Measurements from ENCODE around the gene LIAS. TPM values are rescaled to one million over a fixed set of nuclear protein-coding genes. Genes with fewer than 3 reads are reported as not detected.
"Not testable (repeated sequence)": the region's sequence is repeated elsewhere in the genome, so short reads cannot be mapped to it uniquely, and the experiment has no call there.

Gene LIAS
- total and polyA plus RNA-seq, 4 donors: 8.6 to 26.7 (median 12.5) TPM

DNA sequence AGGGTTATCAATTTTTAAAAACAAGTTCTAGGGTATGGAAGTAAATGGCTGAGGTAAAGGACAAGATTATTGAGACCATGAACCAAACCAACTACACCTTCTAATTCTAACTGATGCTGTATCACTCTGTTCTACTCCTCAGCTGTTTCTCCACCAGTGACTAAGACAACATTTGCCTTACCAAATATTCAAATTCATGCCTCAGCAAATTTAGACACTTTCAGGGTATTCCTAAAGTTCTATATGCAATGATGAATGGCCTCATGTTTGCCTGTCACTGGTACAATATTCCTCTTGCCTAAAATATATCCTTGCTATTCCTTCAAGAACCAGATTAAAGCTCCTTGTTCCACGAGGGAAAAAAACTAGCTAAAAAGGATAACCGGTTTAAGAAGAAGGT is 5.1 kb upstream of the LIAS start:
- Histone ChIP-seq H3K36me3 (ENCODE audit: control insufficient read depth in 4 of 4, insufficient read depth in 4 of 4, low read length in 4 of 4) (peaks cover 25 to 52% (median 39%) of the 10 kb centered on the region in 4 donors), H3K9ac (ENCODE audit: insufficient read depth in 1 of 2, low read length in 2 of 2) (no peak overlapping the region), H3K27me3 (ENCODE audit: control insufficient read depth in 3 of 3, insufficient read depth in 3 of 3, low read length in 2 of 3) (no peaks in the 10 kb centered on the region), H3K4me3 (no peak overlapping the region), H3K27ac (ENCODE audit: low read depth in 1 of 2, low read length in 1 of 2) (no peak overlapping the region), H3K9me3 (ENCODE audit: control insufficient read depth in 4 of 4, insufficient read depth in 3 of 4, low read length in 3 of 4) (no peaks in the 10 kb centered on the region), H3K4me1 (ENCODE audit: control insufficient read depth in 5 of 5, insufficient read depth in 5 of 5, low read length in 5 of 5) (peaks cover 0 to 15% (median 8%) of the 10 kb centered on the region in 5 donors)
- DNase-seq (no peak), ATAC-seq (ENCODE audit: insufficient read depth, low FRiP score) (no peak)
- WGBS, 2 donors: 84 to 93% methylated on average over 2 of the region's 2 CpGs
- TF ChIP-seq, protein P1, sequence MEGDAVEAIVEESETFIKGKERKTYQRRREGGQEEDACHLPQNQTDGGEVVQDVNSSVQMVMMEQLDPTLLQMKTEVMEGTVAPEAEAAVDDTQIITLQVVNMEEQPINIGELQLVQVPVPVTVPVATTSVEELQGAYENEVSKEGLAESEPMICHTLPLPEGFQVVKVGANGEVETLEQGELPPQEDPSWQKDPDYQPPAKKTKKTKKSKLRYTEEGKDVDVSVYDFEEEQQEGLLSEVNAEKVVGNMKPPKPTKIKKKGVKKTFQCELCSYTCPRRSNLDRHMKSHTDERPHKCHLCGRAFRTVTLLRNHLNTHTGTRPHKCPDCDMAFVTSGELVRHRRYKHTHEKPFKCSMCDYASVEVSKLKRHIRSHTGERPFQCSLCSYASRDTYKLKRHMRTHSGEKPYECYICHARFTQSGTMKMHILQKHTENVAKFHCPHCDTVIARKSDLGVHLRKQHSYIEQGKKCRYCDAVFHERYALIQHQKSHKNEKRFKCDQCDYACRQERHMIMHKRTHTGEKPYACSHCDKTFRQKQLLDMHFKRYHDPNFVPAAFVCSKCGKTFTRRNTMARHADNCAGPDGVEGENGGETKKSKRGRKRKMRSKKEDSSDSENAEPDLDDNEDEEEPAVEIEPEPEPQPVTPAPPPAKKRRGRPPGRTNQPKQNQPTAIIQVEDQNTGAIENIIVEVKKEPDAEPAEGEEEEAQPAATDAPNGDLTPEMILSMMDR (IDR thresholded peaks at IDR 0.05; ENCODE audit: control extremely low read depth, extremely low read depth): no peak

DNA sequence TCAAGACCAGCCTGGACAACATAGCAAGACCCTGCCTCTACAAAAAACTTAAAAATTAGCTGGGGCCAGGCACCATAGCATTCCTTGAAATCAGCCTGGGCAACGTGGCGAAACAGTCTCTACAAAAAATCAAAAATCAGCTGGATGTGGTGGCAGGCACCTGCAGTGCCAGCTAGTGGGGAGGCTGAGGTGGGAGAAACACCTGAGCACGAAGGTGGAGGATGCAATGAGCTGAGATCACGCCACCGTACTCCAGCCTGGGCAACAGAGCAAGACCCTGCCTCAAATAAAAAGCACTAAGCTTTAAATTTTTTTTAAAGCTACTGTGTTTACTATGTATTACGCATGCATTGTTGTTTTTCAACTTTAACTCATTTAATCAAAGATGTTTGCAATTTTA is 3.4 kb upstream of the LIAS start:
- peaks cover 0 to 15% (median 8%) of the 10 kb centered on the region in 5 donors for H3K4me1 ChIP-seq (ENCODE audit: control insufficient read depth in 5 of 5, insufficient read depth in 5 of 5, low read length in 5 of 5)
- WGBS, 2 donors: 93 to 94% methylated on average over 6 of the region's 6 CpGs
- H3K36me3 ChIP-seq (ENCODE audit: control insufficient read depth in 4 of 4, insufficient read depth in 4 of 4, low read length in 4 of 4): peaks cover 25 to 50% (median 38%) of the 10 kb centered on the region in 4 donors
- ATAC-seq (ENCODE audit: insufficient read depth, low FRiP score) (no peak), DNase-seq (no peak)
- H3K9ac ChIP-seq (ENCODE audit: insufficient read depth in 1 of 2, low read length in 2 of 2): no peak overlapping the region
- H3K27ac ChIP-seq (ENCODE audit: low read depth in 1 of 2, low read length in 1 of 2): no peak overlapping the region
- TF ChIP-seq, protein P1 (IDR thresholded peaks at IDR 0.05; ENCODE audit: control extremely low read depth, extremely low read depth): no peak
- H3K9me3 ChIP-seq (ENCODE audit: control insufficient read depth in 4 of 4, insufficient read depth in 3 of 4, low read length in 3 of 4): no peaks in the 10 kb centered on the region
- H3K27me3 ChIP-seq (ENCODE audit: control insufficient read depth in 3 of 3, insufficient read depth in 3 of 3, low read length in 2 of 3): no peaks in the 10 kb centered on the region
- no peak overlapping the region for H3K4me3 ChIP-seq

DNA sequence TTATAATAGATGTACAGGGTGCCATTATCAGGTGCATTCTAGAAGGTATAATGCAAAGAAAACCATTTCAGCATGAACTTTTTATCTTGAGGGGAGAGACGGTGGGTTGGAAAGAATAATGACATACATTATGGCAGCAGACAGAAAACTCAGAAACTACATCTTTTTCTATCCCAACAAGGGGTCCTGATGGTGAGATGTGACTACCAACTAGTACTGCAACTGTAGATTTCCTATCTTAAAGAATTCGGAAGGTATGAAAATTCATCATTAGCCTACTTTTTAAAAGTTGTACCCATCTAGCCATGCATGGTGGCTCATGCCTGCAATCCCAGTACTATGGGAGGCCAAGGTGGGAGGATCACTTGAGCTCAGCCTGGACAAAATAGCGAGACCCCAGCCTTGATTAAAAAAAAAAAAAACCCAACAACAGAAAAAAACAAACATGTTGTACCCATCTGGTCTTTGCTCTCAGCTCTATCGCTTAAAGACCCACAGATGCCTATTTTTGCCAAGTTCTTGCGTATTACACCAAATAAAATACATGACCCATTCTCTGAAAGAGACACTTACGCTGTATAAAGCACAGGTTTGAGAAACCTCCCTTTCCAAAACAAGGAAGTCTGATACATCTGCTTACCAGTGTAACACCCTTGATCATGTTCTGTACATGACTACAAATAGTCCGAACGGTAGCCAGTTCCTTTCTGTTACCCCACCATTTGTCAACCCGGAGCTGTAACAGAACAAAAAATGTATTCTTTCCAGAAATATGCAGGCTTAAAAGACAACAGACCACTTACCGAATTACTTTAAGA is 1.7 kb upstream of the LIAS start:
- no peak for DNase-seq
- H3K9me3 ChIP-seq (ENCODE audit: control insufficient read depth in 4 of 4, insufficient read depth in 3 of 4, low read length in 3 of 4): no peaks in the 10 kb centered on the region
- peak overlapping the region; percentile 100 for H3K9ac ChIP-seq (ENCODE audit: insufficient read depth in 1 of 2, low read length in 2 of 2)
- 64 to 72% methylated on average over 10 of the region's 10 CpGs for WGBS, 2 donors
- H3K4me1 ChIP-seq (ENCODE audit: control insufficient read depth in 5 of 5, insufficient read depth in 5 of 5, low read length in 5 of 5): peaks cover 0 to 15% (median 8%) of the 10 kb centered on the region in 5 donors
- peaks cover 19 to 45% (median 31%) of the 10 kb centered on the region in 4 donors for H3K36me3 ChIP-seq (ENCODE audit: control insufficient read depth in 4 of 4, insufficient read depth in 4 of 4, low read length in 4 of 4)
- TF ChIP-seq, protein P1 (IDR thresholded peaks at IDR 0.05; ENCODE audit: control extremely low read depth, extremely low read depth): no peak
- no peak overlapping the region for H3K27ac ChIP-seq (ENCODE audit: low read depth in 1 of 2, low read length in 1 of 2)
- no peak overlapping the region for H3K4me3 ChIP-seq
- ATAC-seq (ENCODE audit: insufficient read depth, low FRiP score): no peak
- H3K27me3 ChIP-seq (ENCODE audit: control insufficient read depth in 3 of 3, insufficient read depth in 3 of 3, low read length in 2 of 3): no peaks in the 10 kb centered on the region

DNA sequence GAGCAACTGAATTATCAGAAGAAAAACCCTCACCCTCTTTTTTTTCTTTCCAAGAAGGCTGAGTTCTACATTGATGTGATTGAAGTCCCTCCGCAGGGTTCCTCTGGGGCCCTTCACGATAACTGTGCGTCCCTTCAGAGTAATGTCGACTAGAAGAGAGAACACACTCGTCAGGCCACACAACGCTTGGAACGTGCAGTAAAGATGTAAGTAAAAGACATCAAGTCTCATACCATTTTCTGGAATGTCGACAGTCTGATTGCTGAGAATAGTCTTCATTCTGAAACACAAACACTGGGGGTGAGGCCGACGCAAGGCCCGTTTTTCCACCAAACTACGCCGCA is 723 bp upstream of the LIAS start:
- not testable (repeated sequence) for ATAC-seq (ENCODE audit: insufficient read depth, low FRiP score); H3K27me3 ChIP-seq (ENCODE audit: control insufficient read depth in 3 of 3, insufficient read depth in 3 of 3, low read length in 2 of 3); H3K9me3 ChIP-seq (ENCODE audit: control insufficient read depth in 4 of 4, insufficient read depth in 3 of 4, low read length in 3 of 4); DNase-seq
- Histone ChIP-seq H3K4me3 (peak overlapping the region; percentile 87), H3K27ac (ENCODE audit: low read depth in 1 of 2, low read length in 1 of 2) (peak overlapping the region; percentile 82 to 84), H3K9ac (ENCODE audit: insufficient read depth in 1 of 2, low read length in 2 of 2) (peak overlapping the region; percentile 100), H3K4me1 (ENCODE audit: control insufficient read depth in 5 of 5, insufficient read depth in 5 of 5, low read length in 5 of 5) (peaks cover 0 to 15% (median 8%) of the 10 kb centered on the region in 5 donors), H3K36me3 (ENCODE audit: control insufficient read depth in 4 of 4, insufficient read depth in 4 of 4, low read length in 4 of 4) (peaks cover 15 to 41% (median 27%) of the 10 kb centered on the region in 4 donors)
- WGBS, 2 donors: 0 to 1% methylated on average over 13 of the region's 13 CpGs

Measured in lung (tissue), 12 donors.